Measurements from ENCODE around the gene EGF. TPM values are rescaled to one million over a fixed set of nuclear protein-coding genes. Genes with fewer than 3 reads are reported as not detected.
A peak's percentile ranks its signal among the peaks of the same experiment; 100 is the strongest.

EGF gene
- total RNA-seq, result 10 to 100 TPM in 1 of 2 donors, 1 to 10 TPM in 1; 7.4 to 13.4 TPM

- Histone ChIP-seq H3K27me3 (no peaks in the 10 kb centered on the region), H3K4me1 (peaks cover 0 to 3% of the 10 kb centered on the region in 2 donors), H3K9me3 (no peaks in the 10 kb centered on the region), H3K27ac (peak within 1 kb of the TSS; percentile 40 to 87), H3K36me3 (no peaks in the 10 kb centered on the region), H3K4me3 (peak within 1 kb of the TSS; percentile 34 to 36)
- TF ChIP-seq, protein P1, sequence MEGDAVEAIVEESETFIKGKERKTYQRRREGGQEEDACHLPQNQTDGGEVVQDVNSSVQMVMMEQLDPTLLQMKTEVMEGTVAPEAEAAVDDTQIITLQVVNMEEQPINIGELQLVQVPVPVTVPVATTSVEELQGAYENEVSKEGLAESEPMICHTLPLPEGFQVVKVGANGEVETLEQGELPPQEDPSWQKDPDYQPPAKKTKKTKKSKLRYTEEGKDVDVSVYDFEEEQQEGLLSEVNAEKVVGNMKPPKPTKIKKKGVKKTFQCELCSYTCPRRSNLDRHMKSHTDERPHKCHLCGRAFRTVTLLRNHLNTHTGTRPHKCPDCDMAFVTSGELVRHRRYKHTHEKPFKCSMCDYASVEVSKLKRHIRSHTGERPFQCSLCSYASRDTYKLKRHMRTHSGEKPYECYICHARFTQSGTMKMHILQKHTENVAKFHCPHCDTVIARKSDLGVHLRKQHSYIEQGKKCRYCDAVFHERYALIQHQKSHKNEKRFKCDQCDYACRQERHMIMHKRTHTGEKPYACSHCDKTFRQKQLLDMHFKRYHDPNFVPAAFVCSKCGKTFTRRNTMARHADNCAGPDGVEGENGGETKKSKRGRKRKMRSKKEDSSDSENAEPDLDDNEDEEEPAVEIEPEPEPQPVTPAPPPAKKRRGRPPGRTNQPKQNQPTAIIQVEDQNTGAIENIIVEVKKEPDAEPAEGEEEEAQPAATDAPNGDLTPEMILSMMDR (IDR thresholded peaks at IDR 0.05), result no peak
- no peak for DNase-seq (ENCODE audit: low spot score)
These were observed at the start of gene EGF for GRCh38 chr4:109912706-109913595. TSS of gene EGF (plus strand) at chr4:109912883. CDS start at chr4:109913336, 453 bp downstream.

GRCh38 chr4:109864134-109864533 is 48.5 kb upstream of the EGF start:
- Histone ChIP-seq H3K27me3 (no peaks in the 10 kb centered on the region), H3K27ac (no peak overlapping the region), H3K36me3 (no peaks in the 10 kb centered on the region), H3K9me3 (no peaks in the 10 kb centered on the region), H3K4me3 (no peak overlapping the region), H3K4me1 (no peaks in the 10 kb centered on the region)
- no peak for DNase-seq (ENCODE audit: low spot score)
- TF ChIP-seq, protein P1 (IDR thresholded peaks at IDR 0.05), result no peak

- TF ChIP-seq, protein P1 (IDR thresholded peaks at IDR 0.05), result no peak
- Histone ChIP-seq H3K27me3 (no peaks in the 10 kb centered on the region), H3K36me3 (no peaks in the 10 kb centered on the region), H3K4me3 (no peak overlapping the region), H3K9me3 (no peaks in the 10 kb centered on the region), H3K27ac (no peak overlapping the region), H3K4me1 (no peaks in the 10 kb centered on the region)
- no peak for DNase-seq (ENCODE audit: low spot score)
These were observed 42.6 kb upstream of the EGF start for GRCh38 chr4:109870061-109870460.

- H3K27ac ChIP-seq, result no peak overlapping the region
- H3K36me3 ChIP-seq, result no peaks in the 10 kb centered on the region
These were observed 40.6 kb upstream of the EGF start for GRCh38 chr4:109872065-109872464.

GRCh38 chr4:109872950-109873656 is 39.6 kb upstream of the EGF start:
- Histone ChIP-seq H3K36me3 (no peaks in the 10 kb centered on the region), H3K4me1 (no peaks in the 10 kb centered on the region), H3K27ac (no peak overlapping the region), H3K9me3 (no peaks in the 10 kb centered on the region), H3K27me3 (no peaks in the 10 kb centered on the region), H3K4me3 (no peak overlapping the region)
- no peak for DNase-seq (ENCODE audit: low spot score)
- TF ChIP-seq, protein P1 (IDR thresholded peaks at IDR 0.05), result no peak

More at GRCh38 chr4:109872065-109872464, 40.6 kb upstream of the EGF start:
- Histone ChIP-seq H3K4me3 (no peak overlapping the region), H3K9me3 (no peaks in the 10 kb centered on the region), H3K27me3 (no peaks in the 10 kb centered on the region), H3K4me1 (no peaks in the 10 kb centered on the region)
- TF ChIP-seq, protein P1 (IDR thresholded peaks at IDR 0.05), result no peak
- DNase-seq (ENCODE audit: low spot score), result no peak

Data from right atrium auricular region (tissue), 2 donors.